ENCODE results near the gene C9orf50. TPM values are rescaled to one million over a fixed set of nuclear protein-coding genes. Genes with fewer than 3 reads are reported as not detected.

Gene C9orf50
- total and polyA plus RNA-seq, 2 experiments from 2014 or later, result 2.5 to 2.9 TPM

DNA sequence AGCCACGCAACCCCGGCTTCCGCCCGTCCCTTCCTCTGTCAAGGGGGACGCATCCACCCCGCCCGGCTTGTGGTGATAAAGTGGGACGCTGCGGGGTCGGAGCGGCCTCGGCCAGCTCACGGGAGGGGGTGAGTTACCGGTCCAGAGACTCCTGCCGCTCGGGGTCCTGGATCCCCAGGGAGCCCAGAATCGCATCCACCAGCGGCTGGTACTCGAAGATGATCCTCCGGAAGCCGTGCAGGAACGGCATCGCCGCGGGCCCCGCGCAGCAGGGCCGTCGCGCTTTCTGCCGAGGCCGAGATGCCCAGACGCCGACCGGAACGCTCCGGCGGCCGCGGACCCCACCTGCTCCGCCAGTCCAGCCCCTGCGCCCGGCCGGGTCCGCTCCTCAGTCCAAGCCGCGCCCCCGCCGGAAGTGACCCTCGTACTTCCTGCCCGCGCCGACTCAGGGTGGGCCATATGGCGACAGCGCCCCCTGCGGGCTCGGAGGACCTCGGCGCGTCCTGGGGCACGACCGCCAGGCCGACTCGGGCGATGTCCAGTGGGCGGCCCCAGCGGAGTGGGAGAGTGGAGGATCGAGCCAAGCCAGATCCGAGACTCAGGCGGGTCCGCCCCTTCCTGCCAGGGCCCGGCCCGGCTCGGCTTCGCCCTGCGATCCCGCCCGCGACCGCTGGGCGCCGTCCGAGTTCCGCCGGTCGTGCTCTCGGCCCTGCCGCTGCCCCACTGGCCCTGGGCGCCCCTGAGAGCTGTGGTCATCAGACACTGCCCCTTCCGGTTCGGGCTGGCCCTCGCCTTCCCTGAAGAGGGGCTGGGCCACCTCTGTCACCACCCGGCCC lies 21.1 kb upstream of the C9orf50 start, which contains the start of gene ASB6:
Gene ASB6, minus strand, starts transcription at position 402 of the 836 bp plus-strand sequence. Its CDS starts 152 bp downstream, at position 250.
- H3K4me3 ChIP-seq, result peak within 1 kb of the TSS; percentile 66
- H3K27me3 ChIP-seq, result no peaks in the 10 kb centered on the region
- TF ChIP-seq, protein P1, sequence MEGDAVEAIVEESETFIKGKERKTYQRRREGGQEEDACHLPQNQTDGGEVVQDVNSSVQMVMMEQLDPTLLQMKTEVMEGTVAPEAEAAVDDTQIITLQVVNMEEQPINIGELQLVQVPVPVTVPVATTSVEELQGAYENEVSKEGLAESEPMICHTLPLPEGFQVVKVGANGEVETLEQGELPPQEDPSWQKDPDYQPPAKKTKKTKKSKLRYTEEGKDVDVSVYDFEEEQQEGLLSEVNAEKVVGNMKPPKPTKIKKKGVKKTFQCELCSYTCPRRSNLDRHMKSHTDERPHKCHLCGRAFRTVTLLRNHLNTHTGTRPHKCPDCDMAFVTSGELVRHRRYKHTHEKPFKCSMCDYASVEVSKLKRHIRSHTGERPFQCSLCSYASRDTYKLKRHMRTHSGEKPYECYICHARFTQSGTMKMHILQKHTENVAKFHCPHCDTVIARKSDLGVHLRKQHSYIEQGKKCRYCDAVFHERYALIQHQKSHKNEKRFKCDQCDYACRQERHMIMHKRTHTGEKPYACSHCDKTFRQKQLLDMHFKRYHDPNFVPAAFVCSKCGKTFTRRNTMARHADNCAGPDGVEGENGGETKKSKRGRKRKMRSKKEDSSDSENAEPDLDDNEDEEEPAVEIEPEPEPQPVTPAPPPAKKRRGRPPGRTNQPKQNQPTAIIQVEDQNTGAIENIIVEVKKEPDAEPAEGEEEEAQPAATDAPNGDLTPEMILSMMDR (IDR thresholded peaks at IDR 0.05; ENCODE audit: low read depth, low read length), result peak; percentile 90
- H3K27ac ChIP-seq, result peak within 1 kb of the TSS; percentile 50
- peaks cover 8% of the 10 kb centered on the region for H3K4me1 ChIP-seq (ENCODE audit: low read depth)
- H3K9me3 ChIP-seq (ENCODE audit: low read depth), result no peaks in the 10 kb centered on the region
- peaks cover 7% of the 10 kb centered on the region for H3K36me3 ChIP-seq
- DNase-seq (ENCODE audit: low read depth in 1 of 2, low spot score in 1 of 2), result peak; percentile 98 to 99

DNA sequence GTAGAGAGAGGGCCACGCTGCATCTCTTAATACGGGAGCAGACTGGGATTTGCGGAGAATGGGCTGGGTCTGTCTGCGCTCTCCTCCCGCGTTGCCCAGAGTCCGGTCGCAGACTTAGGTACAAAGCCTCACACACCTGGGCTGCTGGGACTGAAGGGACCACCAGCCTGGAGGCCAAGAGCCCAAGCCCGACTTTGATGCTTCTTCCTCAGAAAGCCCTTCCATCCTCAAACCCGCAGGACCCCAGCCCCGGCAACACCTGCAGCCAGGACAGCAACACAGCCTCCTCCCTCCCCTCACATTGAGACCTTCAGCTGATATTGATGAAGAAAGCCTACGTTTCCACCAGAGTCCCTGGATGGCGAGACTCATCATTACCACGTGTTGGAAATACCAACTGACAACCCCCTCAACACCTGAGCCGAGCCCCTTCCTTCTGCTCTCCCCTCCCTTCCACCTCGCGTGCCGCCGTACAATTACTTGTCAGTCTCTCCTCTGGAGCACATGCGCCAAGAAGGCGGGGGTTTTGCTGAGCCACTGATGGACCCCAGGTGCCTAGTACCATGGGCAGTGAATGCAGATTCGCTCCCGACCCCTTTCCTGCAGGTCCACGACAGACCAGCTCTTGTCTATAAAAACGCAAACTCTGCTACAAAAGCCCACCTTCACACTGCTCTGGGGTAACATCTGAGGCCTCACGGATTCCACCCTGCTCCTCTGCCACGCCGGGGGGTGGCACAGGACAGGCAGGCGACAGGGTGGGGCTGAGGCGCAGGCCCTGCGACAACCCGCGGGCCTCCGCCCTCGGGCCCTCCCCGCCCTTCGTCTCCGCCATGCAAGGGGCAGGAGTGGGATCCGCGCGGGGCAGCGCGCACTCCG lies 20.2 kb upstream of the C9orf50 start:
- H3K4me1 ChIP-seq (ENCODE audit: low read depth), result peaks cover 8% of the 10 kb centered on the region
- no peaks in the 10 kb centered on the region for H3K9me3 ChIP-seq (ENCODE audit: low read depth)
- H3K4me3 ChIP-seq, result peak overlapping the region; percentile 66
- no peak for DNase-seq (ENCODE audit: low read depth in 1 of 2, low spot score in 1 of 2)
- H3K36me3 ChIP-seq, result peaks cover 7% of the 10 kb centered on the region
- no peaks in the 10 kb centered on the region for H3K27me3 ChIP-seq
- TF ChIP-seq, protein P1 (IDR thresholded peaks at IDR 0.05; ENCODE audit: low read depth, low read length), result no peak
- H3K27ac ChIP-seq, result peak overlapping the region; percentile 50

DNA sequence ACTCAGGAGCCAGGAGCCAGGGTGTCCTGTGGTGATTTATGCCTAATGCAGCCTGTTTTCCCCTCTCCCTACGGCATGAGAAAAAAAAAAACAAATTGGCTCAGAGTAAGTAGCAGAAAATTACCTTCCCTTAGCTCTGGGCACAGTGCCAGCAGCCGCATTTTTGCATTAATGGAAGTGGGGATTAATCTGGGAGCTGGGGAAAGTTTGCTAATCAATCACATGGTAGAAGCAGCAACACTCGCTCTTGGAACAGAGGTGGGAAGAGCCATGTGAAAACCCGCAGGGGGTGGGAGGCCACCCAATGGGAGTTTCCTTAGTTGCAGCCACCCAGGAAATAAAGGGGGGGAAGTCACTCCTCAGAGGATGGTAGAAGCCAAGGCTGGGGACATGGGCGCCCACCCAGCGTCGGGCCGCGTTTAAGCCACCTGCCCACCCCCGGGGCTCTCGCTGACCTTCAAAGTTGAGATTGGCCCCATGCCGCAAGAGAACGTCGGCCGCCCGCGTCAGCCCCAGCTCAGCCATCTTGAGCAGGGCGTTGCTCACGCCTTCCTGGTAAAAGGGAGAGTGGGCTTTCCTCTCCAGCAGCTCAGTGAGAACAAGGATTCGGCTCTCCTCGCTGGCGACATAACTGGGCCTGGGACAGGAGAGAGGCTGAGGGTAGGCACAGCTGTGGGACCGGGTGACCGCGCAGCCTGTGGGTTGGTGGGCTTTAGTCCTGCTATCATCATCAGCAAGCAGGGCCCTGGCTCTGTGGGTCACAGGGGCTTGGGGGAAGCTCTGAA lies 19.4 kb upstream of the C9orf50 start:
- Histone ChIP-seq H3K27ac (no peak overlapping the region), H3K36me3 (peaks cover 13% of the 10 kb centered on the region), H3K9me3 (ENCODE audit: low read depth) (no peaks in the 10 kb centered on the region), H3K4me1 (ENCODE audit: low read depth) (peaks cover 8% of the 10 kb centered on the region), H3K4me3 (no peak overlapping the region), H3K27me3 (no peaks in the 10 kb centered on the region)
- TF ChIP-seq, protein P1 (IDR thresholded peaks at IDR 0.05; ENCODE audit: low read depth, low read length), result no peak
- DNase-seq (ENCODE audit: low read depth in 1 of 2, low spot score in 1 of 2), result peak in 1 of 2 donors; percentile 46

DNA sequence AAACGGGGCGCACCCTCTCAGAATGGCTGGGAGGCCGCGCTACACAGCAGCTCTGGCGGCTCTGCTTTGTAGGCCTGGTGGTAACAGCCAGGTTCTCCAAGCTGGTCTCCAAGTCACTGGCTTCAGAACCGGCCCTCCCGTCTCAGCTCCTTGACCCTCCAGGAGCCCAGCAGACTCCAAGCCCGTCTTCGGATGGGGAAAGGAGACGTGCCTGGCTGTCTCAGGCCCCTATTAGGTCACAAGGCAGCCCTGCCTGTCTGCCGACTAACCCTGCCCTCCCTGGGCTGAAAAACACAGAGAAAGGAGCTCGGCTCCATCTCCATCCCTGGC lies 18.8 kb upstream of the C9orf50 start:
- TF ChIP-seq, protein P1 (IDR thresholded peaks at IDR 0.05; ENCODE audit: low read depth, low read length), result no peak
- no peak overlapping the region for H3K27ac ChIP-seq
- no peak overlapping the region for H3K4me3 ChIP-seq

DNA sequence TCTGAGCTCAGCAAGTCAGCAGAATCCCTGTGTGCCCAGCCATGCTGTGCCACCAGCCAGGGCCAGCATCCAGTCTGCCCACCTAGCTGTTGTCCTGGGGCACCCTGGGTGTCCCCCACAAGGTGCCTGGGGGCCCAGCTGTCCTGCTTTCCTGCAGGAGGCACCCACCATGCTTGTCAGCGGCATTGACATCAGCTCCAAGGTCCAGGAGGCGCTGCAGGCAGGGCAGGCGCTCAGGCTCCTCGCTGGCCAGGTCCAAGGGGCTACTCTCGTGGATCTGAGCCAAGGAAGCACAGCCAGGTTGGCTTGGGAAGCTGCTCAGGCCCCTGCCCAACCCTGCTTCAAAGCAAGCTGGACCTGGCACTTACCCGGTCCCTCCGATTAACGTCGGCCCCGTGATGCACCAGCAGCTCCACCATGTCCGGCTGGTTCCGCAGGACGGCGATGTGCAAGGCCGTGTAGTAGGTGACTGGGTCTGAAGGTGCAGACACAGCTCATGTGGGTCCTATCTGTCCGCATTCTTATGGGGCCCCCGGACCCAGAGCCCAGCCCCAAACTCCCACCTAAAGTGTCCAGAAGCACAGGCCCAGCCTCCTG lies 18.2 kb upstream of the C9orf50 start:
- Histone ChIP-seq H3K36me3 (peaks cover 25% of the 10 kb centered on the region), H3K27me3 (no peaks in the 10 kb centered on the region), H3K4me1 (ENCODE audit: low read depth) (peaks cover 8% of the 10 kb centered on the region), H3K4me3 (no peak overlapping the region), H3K9me3 (ENCODE audit: low read depth) (no peaks in the 10 kb centered on the region), H3K27ac (no peak overlapping the region)
- DNase-seq (ENCODE audit: low read depth in 1 of 2, low spot score in 1 of 2), result no peak
- TF ChIP-seq, protein P1 (IDR thresholded peaks at IDR 0.05; ENCODE audit: low read depth, low read length), result no peak

More for the DNA sequence above, 18.8 kb upstream of the C9orf50 start:
- H3K9me3 ChIP-seq (ENCODE audit: low read depth), result no peaks in the 10 kb centered on the region
- peaks cover 19% of the 10 kb centered on the region for H3K36me3 ChIP-seq
- no peak for DNase-seq (ENCODE audit: low read depth in 1 of 2, low spot score in 1 of 2)
- H3K27me3 ChIP-seq, result no peaks in the 10 kb centered on the region
- peaks cover 8% of the 10 kb centered on the region for H3K4me1 ChIP-seq (ENCODE audit: low read depth)
